K562 (cell line): ENCODE results near the gene PNLIPRP1. TPM values are rescaled to one million over a fixed set of nuclear protein-coding genes. Genes with fewer than 3 reads are reported as not detected.

Experiments
- ATAC-seq: fragments of 200-7000 bp; cut with Tn5 transposase; 3 replicates; pipeline ENCODE4 v1.9.1; 2020; ENCODE audit warnings: moderate library complexity
- BruUV-seq: library from RNA; stranded (reverse); fragments of 400-500 nt; replicated peaks from 2 replicates; lab custom pipeline; 2021; lab: Mats Ljungman, UMichigan
- CTCF ChIA-PET: fragments of 300-600 bp; formaldehyde crosslinking; extraction: SDS; loops from one replicate; lab custom pipeline; 2021; ENCODE audit warnings: low intra/inter-chr PET ratio; lab: Yijun Ruan, JAX
- POLR2A ChIA-PET: fragments of 300-600, 350-650 bp; sonication (Branson Sonifier 250); formaldehyde crosslinking; extraction: SDS; loops from one replicate; lab custom pipeline; 2021; ENCODE audit warnings: antibody characterized with exemption, inconsistent platforms; lab: Yijun Ruan, JAX
- DNase-seq, 4 experiments: peaks; one replicate each; pipeline versions ENCODE4 v3.0.0 to v3.0.0-alpha.2; 2011 to 2018; ENCODE audit warnings: low spot score in 3 of 4, mixed read lengths in 3 of 4; ENCODE audit errors: extremely low read depth in 1 of 4
- FAIRE-seq: peaks from 2 replicates; lab custom pipeline; 2011; peaks lifted over from hg19 to GRCh38; lab: Jason Lieb, UNC
- H2AFZ ChIP-seq: 2 replicates; pipeline ENCODE4 v1.6.0; 2011; ENCODE audit warnings: low read depth, low read length, control low read depth, inconsistent platforms
- H3K27ac ChIP-seq: fragments of 200-600 bp; 3 replicates; pipeline ENCODE4 v1.8.0; 2011; ENCODE audit warnings: low read depth, mild to moderate bottlenecking, control low read depth, inconsistent platforms, low read length, moderate library complexity, mixed read lengths; ENCODE audit errors: extremely low read depth
- H3K27me3 ChIP-seq, 2 experiments: fragments of 300-600 bp in 1 of 2; 2 replicates in 1 of 2; 3 replicates in 1 of 2; pipeline versions ENCODE4 v1.6.0 to v1.8.0; 2011; ENCODE audit warnings: inconsistent platforms in 2 of 2, low read length in 2 of 2, mild to moderate bottlenecking in 1 of 2, mixed read lengths in 1 of 2, moderate library complexity in 1 of 2; ENCODE audit not compliant: control insufficient read depth in 2 of 2, insufficient read depth in 2 of 2
- H3K36me3 ChIP-seq: fragments of 300-600 bp; 3 replicates; pipeline ENCODE4 v1.8.0; 2011; ENCODE audit warnings: mild to moderate bottlenecking, low read length, inconsistent platforms; ENCODE audit not compliant: control insufficient read depth, insufficient read depth
- H3K4me1 ChIP-seq, 2 experiments: fragments of 200-600 bp in 1 of 2; replicated peaks in 1 of 2; 2 replicates in 1 of 2; 3 replicates in 1 of 2; pipeline versions ENCODE4 v1.5.1 to v1.8.0; 2011; ENCODE audit warnings: inconsistent platforms in 2 of 2, low read length in 2 of 2, mild to moderate bottlenecking in 1 of 2, mixed read lengths in 1 of 2, moderate library complexity in 1 of 2; ENCODE audit not compliant: control insufficient read depth in 2 of 2, insufficient read depth in 2 of 2
- H3K4me2 ChIP-seq: 2 replicates; pipeline ENCODE4 v1.6.1; 2011; ENCODE audit warnings: low read length, control low read depth, inconsistent platforms, mixed read lengths; ENCODE audit not compliant: insufficient read depth
- H3K4me3 ChIP-seq: fragments of 200-600 bp; sonication (generic), shearing (Covaris generic); 2 replicates; pipeline ENCODE4 v1.5.1; 2016; ENCODE audit warnings: control low read depth, inconsistent platforms
- H3K79me2 ChIP-seq: fragments of 200-600 bp; 3 replicates; pipeline ENCODE4 v1.8.0; 2011; ENCODE audit warnings: low read length, inconsistent platforms; ENCODE audit not compliant: control insufficient read depth, insufficient read depth
- H3K9ac ChIP-seq, 2 experiments: 2 replicates each; pipeline versions ENCODE4 v1.6.0 to v1.6.1; 2011; ENCODE audit warnings: low read depth in 2 of 2, low read length in 2 of 2, control low read depth in 1 of 2, inconsistent platforms in 1 of 2, mild to moderate bottlenecking in 1 of 2, mixed read lengths in 1 of 2; ENCODE audit not compliant: insufficient read depth in 1 of 2
- H3K9me1 ChIP-seq: one replicate; pipeline ENCODE4 v1.6.0; 2011; ENCODE audit warnings: inconsistent platforms, mild to moderate bottlenecking, low read length, moderate library complexity; ENCODE audit not compliant: control insufficient read depth, insufficient read depth
- H3K9me3 ChIP-seq: replicated peaks from 2 replicates; pipeline ENCODE4 v1.5.1; 2011; ENCODE audit warnings: low read depth, low read length, inconsistent platforms; ENCODE audit not compliant: control insufficient read depth, insufficient read depth
- H4K20me1 ChIP-seq: replicated peaks from 2 replicates; pipeline ENCODE4 v1.6.1; 2011; ENCODE audit warnings: low read length, inconsistent platforms, mixed read lengths; ENCODE audit not compliant: control insufficient read depth, insufficient read depth
- CBX2 ChIP-seq: fragments of 200-600 bp; sonication (generic); IDR thresholded peaks from one replicate; pipeline ENCODE4 v1.6.1; 2012; ENCODE audit warnings: mild to moderate bottlenecking, low read length, inconsistent platforms; ENCODE audit not compliant: insufficient read depth, poor library complexity, severe bottlenecking
- GABPA ChIP-seq: fragments of 200-800 bp; sonication (Bioruptor generic); conservative IDR thresholded peaks from 2 replicates; pipeline ENCODE4 v1.6.1; 2016; ENCODE audit warnings: low read depth, missing genetic modification characterization, missing compliant biosample characterization
- IRF2 ChIP-seq: sonication (generic); formaldehyde crosslinking; IDR thresholded peaks from 2 replicates; pipeline ENCODE4 v1.8.1; 2022; ENCODE audit warnings: mild to moderate bottlenecking, missing genetic modification reagents
- LARP7 ChIP-seq: fragments of 450-650 bp; IDR thresholded peaks from 2 replicates; pipeline ENCODE4 v1.6.1; 2016
- SMAD3 ChIP-seq: fragments of 450-650 bp; formaldehyde crosslinking; conservative IDR thresholded peaks from 2 replicates; pipeline ENCODE4 v1.4.0; 2020; ENCODE audit warnings: mild to moderate bottlenecking
- U2AF1 ChIP-seq: fragments of 200-400 bp; formaldehyde crosslinking; optimal IDR thresholded peaks from 2 replicates; pipeline ENCODE3; 2017; ENCODE audit warnings: mild to moderate bottlenecking, low read depth, low read length, moderate library complexity
- XRCC4 ChIP-seq: IDR thresholded peaks from one replicate; pipeline ENCODE4 v1.6.1; 2011; ENCODE audit not compliant: insufficient read depth, insufficient read length; ENCODE audit errors: extremely low read depth
- ZFP30 ChIP-seq: fragments of 250-450 bp; sonication (Bioruptor Pico); IDR thresholded peaks from 2 replicates; pipeline ENCODE4 v1.8.0; 2022; ENCODE audit warnings: moderate library complexity, mild to moderate bottlenecking, inconsistent platforms, borderline replicate concordance
- ZNF217 ChIP-seq: sonication (generic); formaldehyde crosslinking; IDR thresholded peaks from 2 replicates; pipeline ENCODE4 v1.8.0; 2022; ENCODE audit warnings: mild to moderate bottlenecking, missing genetic modification reagents
- ZNF311 ChIP-seq: fragments of 250-450 bp; sonication (Bioruptor Pico); IDR thresholded peaks from 2 replicates; pipeline ENCODE4 v1.4.0; 2020; ENCODE audit warnings: mild to moderate bottlenecking, moderate library complexity
- WGBS: fragments of 100-300 bp; shearing (Covaris generic); methylation state at CpG from one replicate; pipeline ENCODE4 v1.1.6; 2016; ENCODE audit warnings: low coverage, mixed read lengths; ENCODE audit not compliant: insufficient coverage; ENCODE audit errors: missing lambda C conversion rate; 5-methylcytosine and 5-hydroxymethylcytosine counted together
- in situ Hi-C: fragments of 300-500 bp; cut with MboI; formaldehyde crosslinking; loops from 4 replicates; pipeline ENCODE4 v1.15.0; 2018; ENCODE audit warnings: inconsistent platforms, mixed read lengths
- intact Hi-C: fragments of 100-400 bp; cut with micrococcal nuclease; formaldehyde crosslinking; loops from 2 replicates; pipeline ENCODE4 v1.14.2; 2022
- polyA plus RNA-seq, 8 experiments: library from polyadenylated mRNA; depleted of rRNA in 4 of 8; stranded (reverse) in 5 of 8; unstranded in 3 of 8; fragments of >200 nt; fragmentation: Nextera tagmentation in 2 of 8; fragmentation: Illumina TruSeq in 1 of 8; extraction: Ambion mirVana in 2 of 8; extraction: Trizol in 1 of 8; gene quantifications; 2 replicates each; pipeline versions ENCODE4 v1.2.1 to v1.2.3, GENCODE V29; 2011 to 2014; ENCODE audit warnings: inconsistent platforms in 1 of 8, missing spikeins in 1 of 8
- total RNA-seq, 7 experiments: library from RNA; depleted of rRNA in 6 of 7; stranded (reverse); fragments of >200 nt in 6 of 7; fragmentation: Illumina TruSeq in 2 of 7; extraction: Trizol in 2 of 7; gene quantifications; 2 replicates each; pipeline versions ENCODE4 v1.2.1 to v1.2.3, GENCODE V29; 2011 to 2021; ENCODE audit warnings: low replicate concordance in 1 of 7
- TF ChIP-seq, protein P1 (sequence below): fragments of 250-450 bp; sonication (Bioruptor Pico); IDR thresholded peaks from 2 replicates; pipeline ENCODE4 v1.5.0; 2020; ENCODE audit warnings: mild to moderate bottlenecking, borderline replicate concordance
- TF ChIP-seq, protein P2 (sequence below), 2 experiments: IDR thresholded peaks in 1 of 2; conservative IDR thresholded peaks in 1 of 2; 2 replicates each; pipeline ENCODE4 v1.6.1; 2016; ENCODE audit warnings: low read depth in 2 of 2, mild to moderate bottlenecking in 1 of 2, missing compliant biosample characterization in 1 of 2, missing genetic modification characterization in 1 of 2, moderate library complexity in 1 of 2

Gene PNLIPRP1
- total and polyA plus RNA-seq, 9 of the 15 experiments (the other 6 are each of a cell fraction or from before 2014, with no cell fraction given): 0.60 TPM; not detected in 8

DNA sequence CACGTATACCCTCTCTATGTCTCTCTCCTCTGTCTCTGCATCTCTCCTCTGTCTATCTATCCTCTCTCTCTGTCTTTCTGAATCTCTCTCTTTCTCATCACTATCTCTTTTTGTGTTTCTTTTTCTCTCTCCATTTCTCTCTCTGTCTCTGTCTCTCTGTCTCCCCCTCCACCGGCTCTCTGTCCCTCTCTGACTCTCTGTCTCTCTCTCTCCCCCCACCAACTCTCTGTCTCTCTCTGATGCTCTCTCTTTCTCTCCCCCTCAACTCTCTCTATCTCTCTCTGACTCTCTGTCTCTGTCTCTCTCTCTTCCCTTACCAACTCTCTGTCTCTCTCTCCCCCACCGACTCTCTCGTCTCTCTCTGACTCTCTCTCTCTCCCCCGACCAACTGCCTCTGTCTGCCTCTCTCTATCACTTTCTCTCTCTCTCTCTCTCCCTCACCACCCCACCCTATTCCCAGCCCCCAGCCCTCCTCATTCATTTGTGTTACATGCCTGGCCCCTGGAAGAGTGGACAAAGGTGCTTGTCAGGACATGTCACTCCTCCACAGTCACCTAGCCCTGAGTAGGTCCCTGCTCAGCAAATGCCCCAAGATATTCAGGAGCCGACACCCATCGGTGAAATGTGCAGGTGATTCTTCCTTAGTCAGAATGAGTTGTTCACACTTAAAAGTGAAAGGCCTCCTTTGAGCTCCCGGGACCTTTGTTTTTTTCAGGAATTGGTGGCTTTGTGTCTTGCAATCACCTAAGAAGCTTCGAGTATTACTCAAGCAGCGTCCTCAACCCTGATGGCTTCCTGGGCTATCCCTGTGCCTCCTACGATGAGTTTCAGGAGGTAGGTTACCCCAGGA, 43.6 kb downstream of the PNLIPRP1 start:
- no peak overlapping the region for H3K4me2 ChIP-seq
- in situ Hi-C loops (no loop called here), intact Hi-C loops (no loop called here)
- no peak overlapping the region for H3K27ac ChIP-seq
- H3K27me3 ChIP-seq: no peaks in the 10 kb centered on the region; a peak in 1 of 5 replicates
- ChIA-PET POLR2A (no interaction called here), CTCF (no interaction called here)
- H3K9me3 ChIP-seq: no peaks in the 10 kb centered on the region
- TF ChIP-seq SMAD3 (no peak), ZNF217 (no peak), CBX2 (no peak), GABPA (tag) (no peak), XRCC4 (no peak), ZNF311 (CRISPR knock-in tag) (no peak), LARP7 (no peak), U2AF1 (no peak), ZFP30 (no peak), IRF2 (CRISPR knock-in tag) (no peak)
- TF ChIP-seq, protein P1, sequence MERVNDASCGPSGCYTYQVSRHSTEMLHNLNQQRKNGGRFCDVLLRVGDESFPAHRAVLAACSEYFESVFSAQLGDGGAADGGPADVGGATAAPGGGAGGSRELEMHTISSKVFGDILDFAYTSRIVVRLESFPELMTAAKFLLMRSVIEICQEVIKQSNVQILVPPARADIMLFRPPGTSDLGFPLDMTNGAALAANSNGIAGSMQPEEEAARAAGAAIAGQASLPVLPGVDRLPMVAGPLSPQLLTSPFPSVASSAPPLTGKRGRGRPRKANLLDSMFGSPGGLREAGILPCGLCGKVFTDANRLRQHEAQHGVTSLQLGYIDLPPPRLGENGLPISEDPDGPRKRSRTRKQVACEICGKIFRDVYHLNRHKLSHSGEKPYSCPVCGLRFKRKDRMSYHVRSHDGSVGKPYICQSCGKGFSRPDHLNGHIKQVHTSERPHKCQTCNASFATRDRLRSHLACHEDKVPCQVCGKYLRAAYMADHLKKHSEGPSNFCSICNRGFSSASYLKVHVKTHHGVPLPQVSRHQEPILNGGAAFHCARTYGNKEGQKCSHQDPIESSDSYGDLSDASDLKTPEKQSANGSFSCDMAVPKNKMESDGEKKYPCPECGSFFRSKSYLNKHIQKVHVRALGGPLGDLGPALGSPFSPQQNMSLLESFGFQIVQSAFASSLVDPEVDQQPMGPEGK (CRISPR knock-in tag): no peak
- TF ChIP-seq, protein P2, sequence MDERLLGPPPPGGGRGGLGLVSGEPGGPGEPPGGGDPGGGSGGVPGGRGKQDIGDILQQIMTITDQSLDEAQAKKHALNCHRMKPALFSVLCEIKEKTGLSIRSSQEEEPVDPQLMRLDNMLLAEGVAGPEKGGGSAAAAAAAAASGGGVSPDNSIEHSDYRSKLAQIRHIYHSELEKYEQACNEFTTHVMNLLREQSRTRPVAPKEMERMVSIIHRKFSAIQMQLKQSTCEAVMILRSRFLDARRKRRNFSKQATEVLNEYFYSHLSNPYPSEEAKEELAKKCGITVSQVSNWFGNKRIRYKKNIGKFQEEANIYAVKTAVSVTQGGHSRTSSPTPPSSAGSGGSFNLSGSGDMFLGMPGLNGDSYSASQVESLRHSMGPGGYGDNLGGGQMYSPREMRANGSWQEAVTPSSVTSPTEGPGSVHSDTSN (CRISPR knock-in tag; IDR thresholded peaks at IDR 0.05; ENCODE audit: low read depth): no peak
- TF ChIP-seq, protein P2 (tag; conservative IDR thresholded peaks at IDR 0.05; ENCODE audit: low read depth): no peak
- ATAC-seq (no peak), DNase-seq (no peak), FAIRE-seq (no peak)
- H3K4me3 ChIP-seq: no peak overlapping the region
- H3K4me1 ChIP-seq: no peaks in the 10 kb centered on the region
- H3K9me1 ChIP-seq: no peaks in the 10 kb centered on the region
- no peak overlapping the region for H2AFZ ChIP-seq
- no peaks in the 10 kb centered on the region for H4K20me1 ChIP-seq
- no peaks in the 10 kb centered on the region for H3K36me3 ChIP-seq
- WGBS: 0% methylated on average over 7 of the region's 11 CpGs
- no peak overlapping the region for H3K9ac ChIP-seq
- no TSS peak for BruUV-seq
- H3K79me2 ChIP-seq: no peaks in the 10 kb centered on the region
